GM18861 (cell line): ENCODE results near the gene SEMA4D.
A peak's percentile ranks its signal among the peaks of the same experiment; 100 is the strongest.

Source experiments
- ATAC-seq: cut with Tn5 transposase; IDR thresholded peaks from one replicate; pipeline ENCODE4 v1.9.1; 2021; ENCODE audit not compliant: unreplicated experiment

SEMA4D gene

DNA sequence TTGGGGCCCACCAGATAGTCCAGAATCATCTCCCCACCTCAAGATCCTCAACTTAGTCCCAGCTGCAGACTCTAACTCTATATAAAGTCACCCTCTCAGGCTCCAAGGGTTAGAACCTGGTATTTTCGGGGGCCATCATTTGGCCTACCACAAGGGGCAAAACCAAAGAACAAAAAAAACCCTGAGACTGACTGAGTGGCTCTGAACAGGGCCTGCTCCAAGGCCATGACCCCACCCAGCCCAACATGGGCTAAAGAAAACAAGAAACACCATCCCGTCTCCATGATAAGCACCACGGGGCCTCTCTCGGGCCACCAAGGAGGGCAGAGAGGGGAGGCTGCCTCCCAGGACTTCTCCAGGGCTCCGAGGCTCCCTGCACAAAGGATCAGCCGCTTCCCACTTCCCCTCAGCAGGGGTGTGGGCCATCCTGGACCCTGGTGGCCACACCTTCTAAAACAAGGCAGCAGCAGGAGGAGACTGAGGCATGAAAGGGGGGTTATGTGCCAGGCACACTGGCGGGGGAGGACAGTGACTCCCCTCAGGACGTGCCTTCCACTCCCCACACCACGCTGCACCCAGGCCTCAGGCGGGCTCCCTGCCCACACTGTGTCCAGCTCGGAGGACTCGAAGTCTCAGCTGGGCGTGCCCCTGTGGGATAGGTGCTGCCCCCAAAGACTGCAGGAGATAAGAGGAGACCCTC is 51.5 kb downstream of the SEMA4D start:
- ATAC-seq = no peak

DNA sequence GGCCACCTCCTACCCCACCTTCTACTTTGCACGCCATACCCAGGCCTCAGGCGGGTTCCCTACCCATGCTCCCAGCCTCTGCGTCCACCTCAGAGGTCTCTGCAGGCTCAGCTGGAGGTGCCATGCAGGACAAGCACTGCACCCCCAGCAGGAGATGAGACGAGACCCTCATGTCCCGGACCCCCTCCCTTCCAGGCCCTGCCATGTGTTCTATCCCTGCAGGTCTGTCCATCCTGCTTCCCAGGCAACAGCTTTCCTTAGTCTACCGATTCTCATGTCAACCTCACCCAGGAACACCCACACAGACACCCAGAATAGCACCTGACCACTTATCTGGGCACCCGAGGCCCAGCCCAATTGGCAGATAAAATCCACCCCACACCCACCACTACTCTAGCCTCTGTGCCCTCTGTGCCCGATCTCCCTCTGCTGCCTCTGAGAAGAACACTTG is 52.1 kb downstream of the SEMA4D start:
- ATAC-seq = no peak

GRCh38 chr9:89444925-89445765 is 52.8 kb downstream of the SEMA4D start:
- ATAC-seq = no peak

DNA sequence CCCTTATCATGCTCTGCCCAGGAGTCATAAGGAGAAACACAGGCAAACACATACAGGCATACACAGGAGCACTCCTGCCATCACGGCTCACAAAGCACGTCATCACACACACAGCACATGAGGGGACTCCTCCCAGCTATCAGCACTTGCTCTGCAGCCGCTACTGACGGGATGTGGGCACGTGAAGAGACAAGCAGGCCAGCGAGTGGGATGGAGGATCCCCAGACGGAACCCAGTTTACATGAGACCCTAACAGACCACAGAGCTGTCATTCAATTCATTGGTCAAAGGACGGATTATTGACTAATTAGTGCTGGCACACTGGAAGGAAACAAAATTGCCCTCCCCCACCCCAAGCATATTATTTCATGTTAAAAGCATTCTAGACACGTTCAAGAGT is 53.6 kb downstream of the SEMA4D start:
- no peak for ATAC-seq

- ATAC-seq = no peak
Measured at GRCh38 chr9:89442981-89443814, 54.7 kb downstream of the SEMA4D start.

GRCh38 chr9:89442501-89442978 is 55.4 kb downstream of the SEMA4D start:
- ATAC-seq = no peak

- ATAC-seq = no peak
Measured at GRCh38 chr9:89441986-89442385, 55.9 kb downstream of the SEMA4D start.

- ATAC-seq = no peak
Measured at GRCh38 chr9:89441655-89441970, 56.3 kb downstream of the SEMA4D start.

GRCh38 chr9:89440951-89441654 is 56.8 kb downstream of the SEMA4D start:
- no peak for ATAC-seq

DNA sequence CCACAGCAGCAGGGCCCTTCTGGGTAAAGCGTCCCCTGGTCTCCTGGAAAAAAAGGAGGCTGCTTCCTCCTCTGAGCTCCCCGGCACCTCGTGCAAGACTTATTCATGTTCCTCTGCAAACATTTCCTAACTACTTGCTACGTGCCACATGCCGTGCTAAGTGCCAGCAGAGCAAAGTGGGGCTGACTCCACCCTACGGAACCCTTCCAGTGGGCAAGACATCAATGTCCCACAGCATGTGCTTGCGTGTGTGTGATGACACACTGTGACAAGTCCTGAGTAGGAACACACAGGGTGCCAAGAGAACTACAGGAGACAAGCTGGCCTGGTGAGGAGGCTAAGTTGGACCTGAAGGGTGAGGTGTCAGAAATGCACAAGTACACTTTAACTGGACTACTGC is 57.4 kb downstream of the SEMA4D start:
- ATAC-seq = no peak

GRCh38 chr9:89440046-89440445 is 57.9 kb downstream of the SEMA4D start:
- ATAC-seq = no peak

DNA sequence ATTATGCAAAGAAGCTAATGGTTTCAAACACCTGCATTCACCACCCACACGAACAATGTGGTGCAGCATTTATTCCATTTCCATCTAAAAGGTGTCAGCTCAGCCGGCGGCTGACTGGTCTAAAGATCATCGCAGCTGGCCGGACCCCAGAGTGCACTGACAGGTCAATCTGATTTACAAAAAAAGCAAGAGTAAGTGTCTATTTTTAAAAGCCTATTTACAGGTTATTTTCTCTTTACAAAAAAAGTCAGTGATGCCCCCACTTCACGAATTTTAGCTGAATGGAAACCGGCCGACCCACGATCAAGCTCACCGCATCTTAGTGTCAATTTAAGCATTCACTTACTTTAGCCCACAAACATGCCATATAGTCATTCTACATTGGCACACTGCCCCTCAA is 58.3 kb downstream of the SEMA4D start:
- ATAC-seq = peak; percentile 29

DNA sequence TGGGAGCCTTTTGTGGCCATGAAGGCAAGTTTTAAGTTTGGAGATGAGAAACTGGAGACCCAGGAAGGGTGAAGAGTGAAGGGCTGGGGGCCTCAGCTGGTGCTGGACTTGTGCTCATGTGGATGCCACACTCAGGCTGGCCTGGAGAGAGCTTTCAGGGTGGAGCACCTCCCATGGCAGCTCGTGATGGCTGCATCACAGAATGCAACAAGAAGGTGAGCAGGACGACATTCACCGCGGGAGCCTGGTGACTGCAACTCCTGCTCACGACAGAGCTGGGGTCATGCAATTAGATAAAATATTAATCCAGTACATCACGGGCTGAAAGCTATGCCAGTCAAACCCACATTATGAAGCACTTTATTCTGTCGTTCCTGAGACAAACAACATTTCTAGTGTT is 59.7 kb downstream of the SEMA4D start:
- no peak for ATAC-seq

DNA sequence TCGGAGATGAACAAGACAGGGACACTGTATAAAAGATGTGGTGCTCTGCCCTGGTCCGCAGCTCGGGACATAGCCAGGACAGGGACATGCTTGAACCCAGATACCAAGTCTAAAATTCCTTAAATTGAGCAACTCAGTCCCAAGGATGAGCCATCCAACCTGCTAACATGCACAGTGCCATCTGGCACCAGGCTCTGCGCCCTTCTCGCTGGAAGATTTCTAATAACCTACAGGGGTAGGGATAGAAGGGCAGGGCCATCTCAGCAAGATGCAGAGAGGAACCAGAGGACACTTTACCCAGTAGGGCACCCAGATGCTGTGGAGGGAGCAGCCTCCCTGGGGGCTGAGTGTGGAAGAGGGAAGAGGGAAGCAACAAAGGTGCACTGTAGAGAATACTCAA is 60.1 kb downstream of the SEMA4D start:
- no peak for ATAC-seq

- no peak for ATAC-seq
Measured at GRCh38 chr9:89436963-89437625, 60.8 kb downstream of the SEMA4D start.

DNA sequence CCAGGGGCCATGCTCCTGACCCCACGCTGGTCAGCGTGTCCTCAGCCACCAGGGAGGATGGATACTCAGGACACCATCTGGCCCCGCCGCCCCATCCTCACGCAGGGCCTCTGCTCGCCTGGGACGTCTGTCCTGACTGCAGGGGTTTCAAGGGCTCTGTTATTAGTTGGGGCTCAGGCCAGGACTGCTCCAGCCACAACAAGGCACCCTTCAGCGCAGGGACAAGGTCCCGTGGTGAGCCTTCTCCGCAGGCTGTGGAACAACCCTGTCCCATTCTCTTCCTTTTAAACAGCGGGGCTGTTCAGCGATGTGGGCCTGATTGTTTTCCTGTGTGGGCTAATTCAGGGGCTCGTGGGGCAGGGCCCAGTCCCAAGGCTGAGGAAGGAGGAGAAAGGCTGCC is 61.6 kb downstream of the SEMA4D start:
- no peak for ATAC-seq

DNA sequence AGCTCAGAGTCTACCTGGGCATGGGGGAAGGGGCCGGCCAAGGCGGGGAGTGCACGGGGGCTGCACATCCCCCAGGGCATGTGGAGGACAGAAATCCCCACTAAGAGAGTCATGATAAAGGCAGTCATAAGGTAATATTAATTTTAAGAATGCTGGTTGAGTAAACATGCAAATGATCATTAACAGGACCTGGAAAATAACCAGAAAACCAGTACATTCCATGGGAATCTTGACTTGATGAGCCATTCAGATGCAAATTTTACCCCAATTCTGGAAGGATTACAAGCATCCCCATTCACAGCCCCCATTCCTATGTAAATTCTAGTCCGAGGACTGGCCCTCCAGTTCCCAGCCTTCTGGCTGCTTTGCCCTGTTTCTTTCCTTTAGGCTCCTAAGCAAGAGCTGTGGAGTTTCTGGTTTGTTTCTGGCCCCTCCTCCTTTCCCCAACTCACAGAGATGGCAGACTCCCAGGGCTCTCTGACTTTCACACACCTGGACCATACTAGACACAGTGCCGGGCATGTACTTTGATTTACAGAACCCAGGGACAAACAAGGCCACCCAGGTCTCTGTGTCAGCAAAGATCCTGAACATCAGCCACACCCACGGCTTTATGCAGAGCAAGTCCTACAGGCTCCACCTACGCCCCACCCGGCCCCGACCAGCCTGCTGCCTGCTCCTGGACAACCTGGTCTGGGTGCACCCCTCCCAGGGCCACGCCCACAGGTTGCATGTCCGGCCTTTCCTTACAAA is 62.7 kb downstream of the SEMA4D start:
- no peak for ATAC-seq

DNA sequence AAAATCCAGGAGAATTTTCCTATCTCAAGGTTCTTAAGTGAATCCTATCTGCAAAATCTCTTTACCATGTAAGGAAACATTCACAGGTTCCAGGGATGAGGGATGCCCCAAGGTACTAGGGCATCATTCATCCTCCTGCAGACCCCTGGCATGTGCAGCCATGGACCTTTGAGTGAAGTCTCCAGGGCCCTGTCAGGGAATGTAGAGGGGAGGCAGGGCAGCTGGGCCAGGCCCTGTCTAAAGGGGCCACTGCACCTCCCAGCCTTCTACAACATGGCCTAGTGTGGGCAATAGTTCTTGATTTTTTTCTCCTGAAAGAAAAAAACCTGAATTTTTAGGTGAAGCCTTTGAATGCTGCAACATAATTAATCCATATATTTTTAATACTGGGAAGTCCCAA is 63.3 kb downstream of the SEMA4D start:
- no peak for ATAC-seq

- ATAC-seq = no peak
Measured at GRCh38 chr9:89433826-89434225, 64.1 kb downstream of the SEMA4D start.
